Colonic mucosa (tissue), 4 donors: ENCODE results near the gene RGS3. TPM values are rescaled to one million over a fixed set of nuclear protein-coding genes. Genes with fewer than 3 reads are reported as not detected.
A peak's percentile ranks its signal among the peaks of the same experiment; 100 is the strongest.

Experiments used
- DNase-seq: peaks from one replicate; pipeline ENCODE4 v3.0.0-alpha.2; 2020
- H3K27ac ChIP-seq: fragments of 200-600 bp; one replicate; pipeline ENCODE4 v1.8.0; 2021
- H3K27me3 ChIP-seq: fragments of 200-600 bp; one replicate; pipeline ENCODE4 v1.8.0; 2021
- H3K36me3 ChIP-seq: fragments of 200-600 bp; one replicate; pipeline ENCODE4 v1.8.0; 2021
- H3K4me1 ChIP-seq: fragments of 200-600 bp; one replicate; pipeline ENCODE4 v1.8.0; 2021; ENCODE audit warnings: mild to moderate bottlenecking
- H3K4me3 ChIP-seq: fragments of 200-600 bp; one replicate; pipeline ENCODE4 v1.8.0; 2021
- H3K9ac ChIP-seq, 2 donors: one replicate each; pipeline ENCODE4 v1.7.0; 2013; ENCODE audit warnings: control low read depth in 2 of 2, low read depth in 2 of 2, low read length in 2 of 2
- H3K9me3 ChIP-seq: fragments of 200-600 bp; one replicate; pipeline ENCODE4 v1.8.0; 2021
- intact Hi-C: fragments of 100-400 bp; cut with DNase I; formaldehyde crosslinking; loops from one replicate; pipeline ENCODE4 v1.14.1; 2022
- total RNA-seq, 2 donors: library from RNA; stranded (reverse); fragmentation: NEBNext Ultra II Directional in 1 of 2; extraction: Animal tissue kit (Norgen Biotek cat#: 25700) in 1 of 2; gene quantifications; one replicate each; pipeline ENCODE4 v1.2.1, GENCODE V29; 2021
- TF ChIP-seq, protein P1 (sequence below): fragments of 200-600 bp; IDR thresholded peaks from one replicate; pipeline ENCODE4 v1.8.0; 2022; ENCODE audit warnings: antibody characterized with exemption, mild to moderate bottlenecking
- donor health status: healthy.
- donor health status: DM: no; HTN: no; CAD: no.
- donor health status: DM: no; HTN: no; CAD: no.

RGS3 gene
- total RNA-seq, 2 donors from 2014 or later: 67.4 to 71.1 TPM

DNA sequence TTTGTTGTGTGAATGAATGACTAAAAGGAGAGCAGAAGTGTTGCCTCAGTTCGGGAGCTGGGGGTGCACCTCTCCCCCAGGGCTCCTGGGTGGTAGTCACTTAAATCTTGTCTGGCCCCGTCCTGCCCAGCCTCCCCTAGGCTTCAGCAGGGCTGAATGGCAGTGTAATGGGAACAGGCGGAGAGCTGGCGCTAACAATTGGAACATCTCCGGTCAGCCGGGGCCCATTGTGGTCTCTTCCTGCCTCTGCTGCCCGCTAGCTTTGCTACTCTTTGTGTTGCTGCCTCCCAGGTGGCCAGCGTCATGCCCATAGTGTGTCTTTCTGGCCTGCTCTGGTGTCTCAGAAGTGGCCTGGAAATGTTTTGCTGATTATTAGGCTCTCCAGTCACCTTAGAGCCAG, 62.3 kb downstream of the RGS3 start:
- no peak overlapping the region for H3K27ac ChIP-seq
- H3K4me3 ChIP-seq: no peak overlapping the region
- no peaks in the 10 kb centered on the region for H3K36me3 ChIP-seq
- DNase-seq: no peak
- intact Hi-C loops: no loop called here
- H3K9me3 ChIP-seq: no peaks in the 10 kb centered on the region
- H3K27me3 ChIP-seq: no peaks in the 10 kb centered on the region
- H3K9ac ChIP-seq: no peak overlapping the region
- TF ChIP-seq, protein P1, sequence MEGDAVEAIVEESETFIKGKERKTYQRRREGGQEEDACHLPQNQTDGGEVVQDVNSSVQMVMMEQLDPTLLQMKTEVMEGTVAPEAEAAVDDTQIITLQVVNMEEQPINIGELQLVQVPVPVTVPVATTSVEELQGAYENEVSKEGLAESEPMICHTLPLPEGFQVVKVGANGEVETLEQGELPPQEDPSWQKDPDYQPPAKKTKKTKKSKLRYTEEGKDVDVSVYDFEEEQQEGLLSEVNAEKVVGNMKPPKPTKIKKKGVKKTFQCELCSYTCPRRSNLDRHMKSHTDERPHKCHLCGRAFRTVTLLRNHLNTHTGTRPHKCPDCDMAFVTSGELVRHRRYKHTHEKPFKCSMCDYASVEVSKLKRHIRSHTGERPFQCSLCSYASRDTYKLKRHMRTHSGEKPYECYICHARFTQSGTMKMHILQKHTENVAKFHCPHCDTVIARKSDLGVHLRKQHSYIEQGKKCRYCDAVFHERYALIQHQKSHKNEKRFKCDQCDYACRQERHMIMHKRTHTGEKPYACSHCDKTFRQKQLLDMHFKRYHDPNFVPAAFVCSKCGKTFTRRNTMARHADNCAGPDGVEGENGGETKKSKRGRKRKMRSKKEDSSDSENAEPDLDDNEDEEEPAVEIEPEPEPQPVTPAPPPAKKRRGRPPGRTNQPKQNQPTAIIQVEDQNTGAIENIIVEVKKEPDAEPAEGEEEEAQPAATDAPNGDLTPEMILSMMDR: no peak
- H3K4me1 ChIP-seq: peaks cover 40% of the 10 kb centered on the region

GRCh38 chr9:113526231-113526746, 62.8 kb downstream of the RGS3 start:
- Histone ChIP-seq H3K4me3 (no peak overlapping the region), H3K36me3 (no peaks in the 10 kb centered on the region), H3K9ac (no peak overlapping the region), H3K27ac (no peak overlapping the region), H3K27me3 (no peaks in the 10 kb centered on the region), H3K9me3 (no peaks in the 10 kb centered on the region), H3K4me1 (peaks cover 40% of the 10 kb centered on the region)
- TF ChIP-seq, protein P1: no peak
- DNase-seq: no peak
- intact Hi-C loops: no loop called here

DNA sequence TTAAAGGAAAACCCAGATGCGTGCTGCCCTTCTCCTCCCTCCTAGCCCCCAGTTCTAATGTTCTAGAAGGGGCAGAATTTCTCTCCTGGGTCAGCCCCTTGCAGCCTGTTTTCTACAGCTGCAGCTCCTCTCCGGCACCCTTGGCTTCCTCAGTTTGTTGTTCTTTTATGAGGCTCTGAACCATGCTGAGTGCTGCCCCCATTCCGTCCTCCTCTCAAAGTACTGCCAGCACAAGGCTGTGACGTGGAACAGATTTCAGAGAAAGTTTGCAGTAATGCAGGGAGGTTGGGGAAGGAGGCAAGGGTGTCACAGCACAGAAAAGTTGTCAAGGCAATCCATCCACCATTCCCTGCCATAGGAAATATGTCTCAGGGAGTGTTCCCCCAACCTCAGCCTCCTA, 63.3 kb downstream of the RGS3 start:
- no peaks in the 10 kb centered on the region for H3K36me3 ChIP-seq
- intact Hi-C loops: no loop called here

GRCh38 chr9:113528088-113528487, 64.6 kb downstream of the RGS3 start:
- Histone ChIP-seq H3K27me3 (no peaks in the 10 kb centered on the region), H3K4me3 (no peak overlapping the region), H3K36me3 (no peaks in the 10 kb centered on the region), H3K27ac (peak overlapping the region; percentile 62), H3K9me3 (no peaks in the 10 kb centered on the region), H3K9ac (peak overlapping the region; percentile 27 to 71), H3K4me1 (peaks cover 24% of the 10 kb centered on the region)
- TF ChIP-seq, protein P1: no peak
- intact Hi-C loops: no loop called here
- DNase-seq: peak; percentile 86

More for the DNA sequence above, 63.3 kb downstream of the RGS3 start:
- no peak overlapping the region for H3K9ac ChIP-seq
- peak overlapping the region; percentile 62 for H3K27ac ChIP-seq
- TF ChIP-seq, protein P1: no peak
- no peak overlapping the region for H3K4me3 ChIP-seq
- no peaks in the 10 kb centered on the region for H3K9me3 ChIP-seq
- no peak for DNase-seq
- H3K4me1 ChIP-seq: peaks cover 37% of the 10 kb centered on the region
- no peaks in the 10 kb centered on the region for H3K27me3 ChIP-seq

GRCh38 chr9:113528811-113529210, 65.3 kb downstream of the RGS3 start:
- Histone ChIP-seq H3K27me3 (no peaks in the 10 kb centered on the region), H3K27ac (peak overlapping the region; percentile 62), H3K9me3 (no peaks in the 10 kb centered on the region), H3K9ac (peak overlapping the region in 1 of 2 donors; percentile 71), H3K36me3 (no peaks in the 10 kb centered on the region), H3K4me3 (no peak overlapping the region), H3K4me1 (peaks cover 18% of the 10 kb centered on the region)
- TF ChIP-seq, protein P1: no peak
- DNase-seq: no peak
- intact Hi-C loops: no loop called here
